HEK293T (cell line): ENCODE results near the gene HECA.

Source experiments
- CTCF ChIA-PET: fragments of 350-600 bp; formaldehyde crosslinking; extraction: SDS; loops from one replicate; lab custom pipeline; 2021; ENCODE audit warnings: antibody characterized with exemption, inconsistent platforms; lab: Yijun Ruan, JAX
- POLR2A ChIA-PET: fragments of 350-600 bp; formaldehyde crosslinking; extraction: SDS; loops from one replicate; lab custom pipeline; 2020; ENCODE audit warnings: antibody characterized with exemption, inconsistent platforms; lab: Yijun Ruan, JAX
- DNase-seq: peaks from one replicate; pipeline ENCODE4 v3.0.0; 2012; ENCODE audit warnings: mixed read lengths; ENCODE audit errors: extremely low spot score
- ARNT ChIP-seq: fragments of 450-650 bp; IDR thresholded peaks from 2 replicates; pipeline ENCODE4 v1.6.1; 2017; ENCODE audit warnings: mild to moderate bottlenecking
- BHLHE40 ChIP-seq: fragments of 450-650 bp; IDR thresholded peaks from 2 replicates; pipeline ENCODE4 v1.6.1; 2016; ENCODE audit warnings: mild to moderate bottlenecking, moderate library complexity, borderline replicate concordance
- CTBP1 ChIP-seq: fragments of 450-650 bp; IDR thresholded peaks from 2 replicates; pipeline ENCODE4 v1.6.1; 2016; ENCODE audit warnings: borderline replicate concordance
- ELF4 ChIP-seq: fragments of 450-650 bp; IDR thresholded peaks from 2 replicates; pipeline ENCODE4 v1.6.1; 2017; ENCODE audit warnings: antibody characterized with exemption
- FOXA1 ChIP-seq: fragments of 450-650 bp; IDR thresholded peaks from 2 replicates; pipeline ENCODE4 v1.6.1; 2016; ENCODE audit warnings: mild to moderate bottlenecking
- FOXK2 ChIP-seq: fragments of 450-650 bp; IDR thresholded peaks from 2 replicates; pipeline ENCODE4 v1.6.1; 2016; ENCODE audit warnings: mild to moderate bottlenecking
- FOXM1 ChIP-seq: fragments of 450-650 bp; IDR thresholded peaks from 2 replicates; pipeline ENCODE4 v1.6.1; 2017; ENCODE audit warnings: mild to moderate bottlenecking, borderline replicate concordance
- HDGF ChIP-seq: fragments of 450-650 bp; IDR thresholded peaks from 2 replicates; pipeline ENCODE4 v1.6.1; 2017; ENCODE audit warnings: antibody characterized with exemption, borderline replicate concordance
- L3MBTL2 ChIP-seq: fragments of 450-650 bp; conservative IDR thresholded peaks from 2 replicates; pipeline ENCODE4 v1.6.1; 2016; ENCODE audit warnings: mild to moderate bottlenecking
- LEF1 ChIP-seq: fragments of 450-650 bp; IDR thresholded peaks from 2 replicates; pipeline ENCODE4 v1.6.1; 2017; ENCODE audit warnings: mild to moderate bottlenecking, borderline replicate concordance
- NFRKB ChIP-seq: fragments of 450-650 bp; IDR thresholded peaks from 2 replicates; pipeline ENCODE4 v1.6.1; 2016; ENCODE audit warnings: mild to moderate bottlenecking, moderate library complexity
- SP1 ChIP-seq: fragments of 450-650 bp; IDR thresholded peaks from 2 replicates; pipeline ENCODE4 v1.6.1; 2017
- SUZ12 ChIP-seq: fragments of 450-650 bp; IDR thresholded peaks from 2 replicates; pipeline ENCODE4 v1.6.1; 2016; ENCODE audit warnings: mild to moderate bottlenecking
- TARDBP ChIP-seq: fragments of 450-650 bp; IDR thresholded peaks from 2 replicates; pipeline ENCODE4 v1.6.1; 2016
- ZNF384 ChIP-seq: fragments of 450-650 bp; IDR thresholded peaks from 2 replicates; pipeline ENCODE4 v1.6.1; 2016
- TF ChIP-seq, protein P1 (sequence below): fragments of 450-650 bp; IDR thresholded peaks from 2 replicates; pipeline ENCODE4 v1.6.1; 2016

Gene HECA

DNA sequence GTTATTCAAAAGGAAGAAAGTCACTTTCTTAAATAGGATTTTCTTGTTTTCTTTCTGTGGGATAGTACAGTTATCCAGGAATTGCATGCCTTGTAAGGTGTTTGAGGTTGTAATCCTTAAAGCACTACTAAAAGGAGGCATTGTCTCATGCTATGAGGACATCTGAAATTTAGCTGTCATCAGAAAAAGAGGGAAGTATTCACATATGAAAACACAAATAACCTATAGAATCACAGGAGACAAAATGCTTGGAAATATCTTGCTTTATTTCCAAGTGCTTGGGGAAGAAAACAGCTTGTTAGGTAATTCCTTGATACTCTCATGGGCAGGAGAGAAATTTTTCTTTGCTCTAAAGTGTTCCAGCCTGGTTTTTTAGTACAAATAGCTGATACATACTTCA, 40.1 kb downstream of the HECA start:
- ChIA-PET CTCF (no interaction called here), POLR2A (no interaction called here)
- TF ChIP-seq FOXA1 (no peak), ELF4 (no peak), ARNT (no peak), BHLHE40 (no peak), CTBP1 (no peak), FOXK2 (no peak), TARDBP (no peak)
- no peak for DNase-seq

DNA sequence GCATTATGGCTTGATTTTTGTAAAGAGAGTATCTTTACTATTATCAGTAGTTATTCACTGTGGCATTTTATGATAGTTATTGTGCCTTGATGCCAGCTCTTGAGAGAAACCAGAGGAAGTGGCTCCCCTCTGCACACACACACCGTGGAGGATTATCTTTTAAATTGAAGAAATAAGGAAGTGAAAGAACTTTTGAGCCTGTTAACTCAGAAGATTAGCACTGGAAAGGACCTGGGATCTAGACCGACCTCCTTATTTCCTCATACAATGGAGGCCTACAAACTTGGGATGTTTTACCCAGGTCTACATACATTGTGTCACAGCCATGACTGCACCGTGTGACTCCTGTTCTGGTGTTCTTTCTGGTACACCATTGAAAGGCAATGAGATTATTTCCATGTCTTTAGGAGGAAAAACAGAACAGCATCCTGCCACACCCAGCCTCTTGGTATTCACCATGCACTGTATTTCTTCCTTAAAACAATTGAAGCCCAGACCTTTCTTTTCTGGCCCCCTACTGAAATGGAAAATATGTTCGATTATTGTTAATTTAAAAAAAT, 40.6 kb downstream of the HECA start:
- DNase-seq, result no peak
- ChIA-PET CTCF (no interaction called here), POLR2A (no interaction called here)
- TF ChIP-seq FOXA1 (no peak), LEF1 (no peak), FOXK2 (no peak), FOXM1 (no peak), CTBP1 (no peak), HDGF (no peak), ARNT (no peak), L3MBTL2 (no peak), SP1 (no peak), BHLHE40 (no peak), SUZ12 (no peak), NFRKB (no peak), ELF4 (no peak), ZNF384 (no peak), TARDBP (no peak)
- TF ChIP-seq, protein P1, sequence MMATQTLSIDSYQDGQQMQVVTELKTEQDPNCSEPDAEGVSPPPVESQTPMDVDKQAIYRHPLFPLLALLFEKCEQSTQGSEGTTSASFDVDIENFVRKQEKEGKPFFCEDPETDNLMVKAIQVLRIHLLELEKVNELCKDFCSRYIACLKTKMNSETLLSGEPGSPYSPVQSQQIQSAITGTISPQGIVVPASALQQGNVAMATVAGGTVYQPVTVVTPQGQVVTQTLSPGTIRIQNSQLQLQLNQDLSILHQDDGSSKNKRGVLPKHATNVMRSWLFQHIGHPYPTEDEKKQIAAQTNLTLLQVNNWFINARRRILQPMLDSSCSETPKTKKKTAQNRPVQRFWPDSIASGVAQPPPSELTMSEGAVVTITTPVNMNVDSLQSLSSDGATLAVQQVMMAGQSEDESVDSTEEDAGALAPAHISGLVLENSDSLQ, result no peak

DNA sequence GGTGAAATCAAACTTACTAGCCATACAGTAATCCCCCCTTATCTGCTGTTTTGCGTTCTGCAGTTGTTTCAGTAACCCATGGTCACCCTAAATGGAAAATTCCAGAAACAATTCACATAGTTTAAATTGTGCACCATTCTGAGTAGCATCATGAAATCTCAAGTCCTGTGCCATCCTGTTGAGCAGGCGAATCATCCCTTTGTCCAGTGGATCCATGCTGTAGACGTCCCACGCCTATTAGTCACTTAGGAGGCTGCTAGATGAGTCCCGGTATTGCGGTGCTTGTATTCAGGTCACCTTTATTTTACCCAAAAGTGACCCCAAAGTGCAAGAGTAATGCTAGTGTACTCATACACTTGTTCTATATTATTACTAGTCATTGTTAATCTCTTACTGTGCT, 46.4 kb downstream of the HECA start:
- CTCF ChIA-PET, result no interaction called here
- DNase-seq, result no peak
- no peak for TF ChIP-seq LEF1
- no peak for TF ChIP-seq FOXA1
- POLR2A ChIA-PET, result no interaction called here

DNA sequence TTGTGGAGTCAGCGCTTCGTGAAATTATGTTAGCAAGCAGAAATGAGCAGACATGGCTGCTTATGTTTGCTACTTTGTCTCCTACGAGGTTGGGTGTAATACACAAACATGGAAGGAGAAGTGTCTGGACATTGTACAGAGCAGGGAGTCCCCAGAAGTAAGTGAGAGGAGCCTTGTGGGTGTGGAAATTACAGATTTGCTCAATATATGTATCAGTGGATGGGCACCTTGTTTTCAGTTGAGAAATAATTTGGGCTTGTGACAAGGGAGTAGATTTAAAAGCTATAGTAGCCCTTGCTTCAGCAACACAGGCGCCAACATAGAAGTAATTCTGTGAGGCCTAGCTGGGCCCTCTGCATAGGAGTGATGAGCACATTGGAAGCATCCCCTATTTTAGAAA, 49.2 kb downstream of the HECA start:
- ChIA-PET POLR2A (no interaction called here), CTCF (no interaction called here)
- TF ChIP-seq HDGF (no peak), LEF1 (no peak), BHLHE40 (no peak), FOXM1 (no peak), ZNF384 (no peak), TARDBP (no peak), FOXA1 (no peak), NFRKB (no peak), SUZ12 (no peak), SP1 (no peak), ELF4 (no peak), ARNT (no peak)
- TF ChIP-seq, protein P1, result no peak
- DNase-seq, result no peak

DNA sequence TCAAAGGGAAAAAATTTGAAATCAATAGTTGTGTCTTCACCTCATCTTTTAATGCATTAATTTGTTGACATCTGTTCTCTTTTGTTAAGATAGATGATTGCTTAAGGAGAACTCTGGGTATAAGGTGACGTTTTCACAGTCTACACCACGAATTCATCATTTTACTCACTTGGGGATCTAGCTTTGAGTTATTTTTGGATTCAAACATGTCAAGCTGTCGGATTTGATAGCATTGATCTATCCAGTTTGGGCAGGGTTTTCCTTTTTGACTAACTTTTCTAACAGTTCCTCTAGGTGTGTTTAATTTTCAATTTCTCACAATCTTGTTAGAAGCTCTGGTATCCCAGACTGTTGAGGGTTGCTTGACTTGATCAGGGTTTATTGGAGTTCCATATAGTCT, 49.6 kb downstream of the HECA start:
- TF ChIP-seq L3MBTL2, result no peak
- no peak for TF ChIP-seq SP1
- no peak for TF ChIP-seq ZNF384
- no peak for TF ChIP-seq BHLHE40
- TF ChIP-seq LEF1, result no peak
- no peak for TF ChIP-seq SUZ12
- TF ChIP-seq, protein P1, result no peak
- TF ChIP-seq FOXA1, result no peak
- POLR2A ChIA-PET, result no interaction called here
- no peak for DNase-seq
- CTCF ChIA-PET, result no interaction called here

DNA sequence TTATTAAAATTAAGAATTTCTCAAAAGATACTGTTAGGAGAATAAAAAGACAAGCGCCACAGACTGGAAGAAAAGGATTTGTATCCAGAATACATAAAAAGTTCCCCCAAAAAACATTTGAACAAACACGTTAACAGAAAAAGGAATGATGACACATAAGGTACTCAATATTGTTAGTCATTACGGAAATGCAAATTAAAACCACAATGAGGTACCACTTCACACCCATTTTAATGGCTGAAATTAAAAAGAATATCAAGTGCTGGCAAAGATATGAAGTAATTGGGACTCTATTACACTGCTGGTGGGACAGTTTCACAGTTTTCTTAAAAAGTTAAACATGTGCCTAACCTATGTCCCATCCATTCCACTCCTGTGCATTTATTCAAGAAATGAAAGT, 51.4 kb downstream of the HECA start:
- CTCF ChIA-PET, result no interaction called here
- no peak for TF ChIP-seq SUZ12
- TF ChIP-seq ELF4, result no peak
- TF ChIP-seq SP1, result no peak
- no peak for TF ChIP-seq CTBP1
- TF ChIP-seq, protein P1, result no peak
- no peak for TF ChIP-seq FOXA1
- no peak for TF ChIP-seq ZNF384
- TF ChIP-seq ARNT, result no peak
- TF ChIP-seq HDGF, result no peak
- TF ChIP-seq TARDBP, result no peak
- TF ChIP-seq BHLHE40, result no peak
- TF ChIP-seq L3MBTL2, result no peak
- TF ChIP-seq NFRKB, result no peak
- TF ChIP-seq LEF1, result no peak
- no peak for TF ChIP-seq FOXK2
- TF ChIP-seq FOXM1, result no peak
- DNase-seq, result no peak
- POLR2A ChIA-PET, result no interaction called here
